NB4 (cell line): ENCODE results near the gene POU2AF2.

Source experiments
- MAX ChIP-seq: IDR thresholded peaks from 2 replicates; pipeline ENCODE4 v1.6.1; 2011; ENCODE audit warnings: low read depth, low read length
- POLR2A ChIP-seq: IDR thresholded peaks from 2 replicates; pipeline ENCODE4 v1.6.1; 2011; ENCODE audit warnings: mild to moderate bottlenecking; ENCODE audit not compliant: insufficient read length; ENCODE audit errors: extremely low read depth
- TF ChIP-seq, protein P1 (sequence below): IDR thresholded peaks from one replicate; pipeline ENCODE4 v1.5.1; 2012; ENCODE audit warnings: low read depth, low read length

GRCh38 chr11:111253131-111253530 lies 7.6 kb downstream of the POU2AF2 start:
- TF ChIP-seq, protein P1, sequence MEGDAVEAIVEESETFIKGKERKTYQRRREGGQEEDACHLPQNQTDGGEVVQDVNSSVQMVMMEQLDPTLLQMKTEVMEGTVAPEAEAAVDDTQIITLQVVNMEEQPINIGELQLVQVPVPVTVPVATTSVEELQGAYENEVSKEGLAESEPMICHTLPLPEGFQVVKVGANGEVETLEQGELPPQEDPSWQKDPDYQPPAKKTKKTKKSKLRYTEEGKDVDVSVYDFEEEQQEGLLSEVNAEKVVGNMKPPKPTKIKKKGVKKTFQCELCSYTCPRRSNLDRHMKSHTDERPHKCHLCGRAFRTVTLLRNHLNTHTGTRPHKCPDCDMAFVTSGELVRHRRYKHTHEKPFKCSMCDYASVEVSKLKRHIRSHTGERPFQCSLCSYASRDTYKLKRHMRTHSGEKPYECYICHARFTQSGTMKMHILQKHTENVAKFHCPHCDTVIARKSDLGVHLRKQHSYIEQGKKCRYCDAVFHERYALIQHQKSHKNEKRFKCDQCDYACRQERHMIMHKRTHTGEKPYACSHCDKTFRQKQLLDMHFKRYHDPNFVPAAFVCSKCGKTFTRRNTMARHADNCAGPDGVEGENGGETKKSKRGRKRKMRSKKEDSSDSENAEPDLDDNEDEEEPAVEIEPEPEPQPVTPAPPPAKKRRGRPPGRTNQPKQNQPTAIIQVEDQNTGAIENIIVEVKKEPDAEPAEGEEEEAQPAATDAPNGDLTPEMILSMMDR = no peak
- TF ChIP-seq POLR2A (no peak), MAX (no peak)
